HTR-8/SVneo (cell line): ENCODE results near the gene ACTRT2.

Experiments used
- DNase-seq: peaks from one replicate; pipeline ENCODE4 v3.0.0; 2011; ENCODE audit warnings: low spot score, mixed read lengths; ENCODE audit not compliant: insufficient read length
- FAIRE-seq: peaks from 2 replicates; lab custom pipeline; 2011; peaks lifted over from hg19 to GRCh38; lab: Jason Lieb, UNC

ACTRT2 gene

GRCh38 chr1:2983319-2983705, 38.0 kb upstream of the ACTRT2 start:
- no peak for FAIRE-seq
- no peak for DNase-seq

GRCh38 chr1:2983706-2984398, 37.4 kb upstream of the ACTRT2 start:
- FAIRE-seq = no peak
- no peak for DNase-seq

GRCh38 chr1:2984399-2985061, 36.7 kb upstream of the ACTRT2 start:
- DNase-seq (no peak), FAIRE-seq (no peak)

GRCh38 chr1:2985067-2985561, 36.2 kb upstream of the ACTRT2 start:
- DNase-seq (no peak), FAIRE-seq (no peak)

DNA sequence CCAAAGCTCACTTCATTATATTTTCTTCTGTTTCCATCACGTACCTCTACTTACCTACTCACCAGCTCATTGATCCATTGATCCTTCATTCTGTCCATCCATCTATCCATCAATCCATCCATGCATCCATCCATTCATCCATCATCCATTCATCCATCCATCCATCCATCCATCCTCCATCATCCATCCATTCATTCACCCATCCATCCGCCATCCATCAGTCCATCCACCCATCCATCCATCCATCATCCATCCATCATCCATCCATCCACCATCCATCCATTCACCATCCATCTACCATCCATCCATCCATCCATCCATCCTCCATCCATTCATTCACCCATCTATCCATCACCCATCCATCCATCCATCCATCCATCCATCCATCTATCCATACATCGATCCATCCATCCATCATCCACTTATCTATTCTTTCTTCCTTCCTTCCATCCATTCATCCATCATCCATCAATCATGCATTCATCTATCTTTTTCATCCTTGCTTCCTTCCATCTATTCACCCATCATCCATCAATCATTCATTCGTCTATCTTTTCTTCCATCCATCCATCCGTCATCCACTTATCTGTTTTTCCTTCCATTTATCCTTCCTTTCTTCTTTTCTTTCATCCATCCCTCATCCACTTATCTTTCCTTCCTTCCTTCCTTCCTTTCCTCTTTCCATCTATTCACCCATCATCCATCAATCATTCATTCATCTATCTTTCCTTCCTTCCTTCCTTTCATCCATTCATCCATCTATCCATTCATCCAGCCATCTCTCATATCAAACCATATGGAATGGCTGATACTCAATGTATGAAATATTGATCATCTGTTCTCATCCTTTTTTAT, 35.3 kb upstream of the ACTRT2 start:
- no peak for DNase-seq
- FAIRE-seq = no peak

DNA sequence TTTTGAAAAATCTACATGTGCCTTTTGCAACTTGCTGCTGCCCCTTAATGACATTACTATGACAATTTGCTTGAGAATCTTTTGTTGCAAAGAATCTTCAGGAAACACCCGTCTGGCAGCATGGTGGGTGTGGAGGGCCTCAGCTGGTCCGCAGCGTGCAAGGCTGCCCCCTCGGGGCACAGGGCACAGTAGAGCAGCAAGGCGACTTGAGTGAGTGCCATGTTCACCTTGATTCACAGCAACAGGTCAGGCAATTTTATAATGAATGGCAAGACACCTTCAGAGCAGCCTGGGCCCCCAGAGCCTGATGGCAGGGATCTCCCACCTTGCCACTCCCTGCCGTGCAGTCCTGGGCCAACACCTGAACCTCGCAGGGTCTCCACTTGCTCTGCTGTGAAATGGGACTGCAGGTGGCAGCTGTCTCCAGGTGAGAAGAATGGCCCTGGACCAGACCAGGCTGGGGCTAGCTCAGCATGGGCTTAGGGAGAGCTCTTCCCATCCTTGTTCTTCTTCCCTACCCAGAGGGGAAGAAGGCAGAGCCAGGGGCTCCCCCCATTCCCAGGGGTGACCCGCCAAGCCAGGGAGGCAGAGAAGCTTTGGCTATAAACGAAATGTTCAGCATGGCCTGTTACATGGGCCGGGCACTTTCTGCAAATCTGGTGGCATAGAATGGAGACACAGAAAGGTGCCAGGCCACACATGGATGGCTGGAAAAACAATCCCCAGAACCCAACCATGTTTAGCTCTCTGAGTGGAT, 34.5 kb upstream of the ACTRT2 start:
- FAIRE-seq = no peak
- no peak for DNase-seq

DNA sequence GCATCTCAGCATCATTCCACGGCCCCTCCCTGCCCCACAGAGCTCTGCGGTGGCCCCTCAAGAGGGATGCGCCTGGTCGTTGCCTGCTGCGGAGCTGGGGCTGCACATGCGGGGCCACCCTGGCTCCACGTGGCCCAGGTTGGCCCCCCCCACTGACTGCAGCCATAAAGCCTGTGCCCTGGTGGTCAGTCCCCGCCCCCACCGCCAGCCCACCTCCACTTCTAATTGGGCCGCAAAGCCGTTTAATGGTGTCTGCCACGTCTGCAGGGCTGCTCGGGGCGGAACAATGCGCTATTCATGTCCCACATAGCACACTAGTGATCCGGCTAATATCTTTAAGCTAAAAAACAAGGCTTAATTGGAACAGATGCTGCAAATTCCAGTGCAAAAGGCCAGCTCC, 33.5 kb upstream of the ACTRT2 start:
- DNase-seq = no peak
- FAIRE-seq = no peak

- FAIRE-seq (no peak), DNase-seq (no peak)
These were observed 33.0 kb upstream of the ACTRT2 start for GRCh38 chr1:2988256-2988655.

DNA sequence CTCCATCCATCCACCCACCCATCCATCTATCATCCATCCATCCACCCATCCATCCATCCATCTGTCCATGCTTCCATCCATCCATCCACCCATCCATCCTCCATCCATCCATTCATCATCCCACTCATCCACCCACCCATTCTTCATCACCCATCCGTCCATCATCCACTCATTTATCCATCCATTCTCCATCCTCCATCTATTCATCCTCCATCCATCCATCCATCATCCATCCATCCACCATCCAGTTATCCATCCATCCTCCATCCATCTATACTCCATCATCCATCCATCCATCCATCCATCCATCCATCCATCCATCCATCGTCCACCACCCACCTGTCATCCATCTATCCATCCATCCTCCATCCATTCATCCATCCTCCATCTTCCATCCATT, 32.1 kb upstream of the ACTRT2 start:
- FAIRE-seq (no peak), DNase-seq (no peak)

- FAIRE-seq (no peak), DNase-seq (no peak)
These were observed 31.3 kb upstream of the ACTRT2 start for GRCh38 chr1:2989976-2990375.

GRCh38 chr1:2990376-2991115, 30.7 kb upstream of the ACTRT2 start:
- no peak for FAIRE-seq
- no peak for DNase-seq

GRCh38 chr1:2991753-2992495, 29.3 kb upstream of the ACTRT2 start:
- no peak for FAIRE-seq
- DNase-seq = no peak

DNA sequence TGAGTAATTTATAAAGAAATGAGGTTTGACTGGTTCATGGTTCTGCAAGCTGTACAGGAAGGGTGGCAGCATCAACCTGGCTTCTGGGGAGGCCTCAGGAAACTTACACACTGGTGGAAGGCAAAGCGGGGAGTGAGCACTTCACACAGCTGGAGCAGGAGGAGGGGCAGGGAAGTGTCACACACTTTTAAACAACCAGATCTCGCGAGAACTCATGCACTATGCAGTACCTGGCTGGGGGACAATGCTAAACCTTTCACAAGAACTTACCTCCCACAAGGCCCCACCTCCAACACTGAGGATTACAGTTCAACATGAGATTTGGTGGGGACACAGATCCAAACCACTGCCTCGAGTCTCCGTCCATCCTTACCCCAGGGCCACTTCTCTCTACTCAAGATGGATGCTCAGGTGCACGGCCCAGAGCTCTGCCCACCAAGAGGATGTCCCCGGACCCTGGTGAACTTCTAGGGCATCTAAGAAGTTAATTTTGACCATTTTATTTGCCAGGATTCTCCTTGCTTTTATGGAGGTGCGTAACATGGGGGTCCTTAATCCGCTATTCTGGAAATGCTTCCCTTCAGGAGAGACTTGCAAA, 22.7 kb upstream of the ACTRT2 start:
- DNase-seq = no peak
- no peak for FAIRE-seq

GRCh38 chr1:2999138-2999537, 22.1 kb upstream of the ACTRT2 start:
- DNase-seq (no peak), FAIRE-seq (no peak)

DNA sequence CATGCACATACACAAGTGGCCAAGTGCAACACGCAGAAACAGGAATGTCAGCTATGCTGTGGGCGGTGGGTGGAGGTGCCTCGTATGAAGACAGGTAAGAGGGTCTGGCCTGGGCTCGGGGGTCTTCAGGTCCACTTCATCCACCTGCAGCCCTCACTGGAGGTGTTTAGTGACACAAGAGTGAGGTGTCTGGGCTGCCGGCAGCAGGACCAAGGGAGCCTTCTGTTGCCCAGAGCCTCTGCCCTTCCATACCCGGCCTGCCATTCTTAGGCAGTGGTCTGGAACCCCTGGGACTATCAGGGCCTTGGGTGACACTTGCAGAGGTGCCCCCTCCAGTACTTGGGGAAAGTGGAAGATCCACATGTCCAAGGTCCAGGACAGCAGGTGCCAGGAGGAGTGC, 21.7 kb upstream of the ACTRT2 start:
- DNase-seq (no peak), FAIRE-seq (no peak)

DNA sequence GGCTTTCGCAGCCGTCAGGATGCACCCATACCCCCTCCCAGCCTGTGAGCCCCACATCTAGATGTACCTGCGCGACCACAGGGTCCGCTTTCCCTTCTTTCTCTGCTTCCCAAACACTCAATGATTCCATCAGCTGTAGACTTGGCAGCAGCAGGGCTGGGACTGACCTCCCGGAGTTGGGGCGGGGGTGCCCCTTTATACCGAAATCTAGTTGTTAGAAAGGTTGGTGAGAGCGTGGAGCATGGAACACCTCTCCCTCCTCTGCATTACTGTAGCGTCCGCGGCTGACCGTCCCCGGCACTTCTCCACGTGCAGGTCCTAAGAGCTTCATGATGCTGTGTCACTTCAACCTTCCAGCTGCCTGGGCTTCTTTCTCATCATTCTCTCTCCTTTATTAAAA, 21.1 kb upstream of the ACTRT2 start:
- no peak for FAIRE-seq
- no peak for DNase-seq

- no peak for FAIRE-seq
- no peak for DNase-seq
These were observed 20.4 kb upstream of the ACTRT2 start for GRCh38 chr1:3000671-3001470.
